Hepatocyte (in vitro differentiated cells): ENCODE results near the gene TAF1C.

Source experiments
- CTCF ChIP-seq: fragments of 200-600 bp; sonication (generic); IDR thresholded peaks from 2 replicates; pipeline ENCODE4 v1.5.1; 2016; ENCODE audit warnings: antibody characterized with exemption, mild to moderate bottlenecking; ENCODE audit not compliant: poor library complexity
- EZH2 ChIP-seq: fragments of 200-600 bp; sonication (generic); IDR thresholded peaks from 2 replicates; pipeline ENCODE4 v1.6.1; 2016; ENCODE audit warnings: antibody characterized with exemption, mild to moderate bottlenecking, borderline replicate concordance
- EZH2phosphoT487 ChIP-seq: fragments of 200-600 bp; sonication (generic); IDR thresholded peaks from one replicate; pipeline ENCODE4 v1.6.1; 2018; ENCODE audit warnings: antibody characterized with exemption, mild to moderate bottlenecking, low read depth, moderate library complexity; ENCODE audit not compliant: unreplicated experiment, severe bottlenecking

GRCh38 chr16:84178146-84178765 is 8.6 kb downstream of the TAF1C start:
- TF ChIP-seq EZH2: no peak
- TF ChIP-seq CTCF: no peak
- TF ChIP-seq EZH2phosphoT487: no peak
